GM12874 (cell line): ENCODE results near the gene PALLD.

Experiments
- CTCF ChIP-seq: IDR thresholded peaks from 2 replicates; pipeline ENCODE4 v1.5.1; 2011; ENCODE audit warnings: low read depth, mild to moderate bottlenecking, control low read depth, low read length, moderate library complexity; ENCODE audit not compliant: insufficient read depth

The PALLD gene

GRCh38 chr4:168474660-168475320 lies 22.1 kb upstream of the PALLD start:
- no peak for TF ChIP-seq CTCF

GRCh38 chr4:168475745-168476144 lies 21.1 kb upstream of the PALLD start:
- no peak for TF ChIP-seq CTCF

- no peak for TF ChIP-seq CTCF
Measured at GRCh38 chr4:168478868-168479267, 18.0 kb upstream of the PALLD start.

GRCh38 chr4:168480931-168481611 lies 15.8 kb upstream of the PALLD start:
- TF ChIP-seq CTCF: no peak

GRCh38 chr4:168483811-168484210 lies 13.0 kb upstream of the PALLD start:
- TF ChIP-seq CTCF: no peak

- TF ChIP-seq CTCF: no peak
Measured at GRCh38 chr4:168484626-168485025, 12.2 kb upstream of the PALLD start.

GRCh38 chr4:168485156-168485910 lies 11.5 kb upstream of the PALLD start:
- TF ChIP-seq CTCF: no peak
